Effector CD8-positive, alpha-beta T cell (primary cell): ENCODE results near the gene PLD5.
"Not testable (repeated sequence)": the region's sequence is repeated elsewhere in the genome, so short reads cannot be mapped to it uniquely, and the experiment has no call there.

Source experiments
- DNase-seq: peaks from one replicate; lab custom pipeline; 2025; lab: John Stamatoyannopoulos, UW

Gene PLD5

GRCh38 chr1:242426271-242426905 is 98.1 kb downstream of the PLD5 start:
- DNase-seq, result no peak

GRCh38 chr1:242425232-242425631 is 99.3 kb downstream of the PLD5 start:
- no peak for DNase-seq

GRCh38 chr1:242416657-242417056 is 107.8 kb downstream of the PLD5 start:
- DNase-seq, result no peak

GRCh38 chr1:242412921-242413320 is 111.6 kb downstream of the PLD5 start:
- DNase-seq, result no peak

- no peak for DNase-seq
These were observed 112.6 kb downstream of the PLD5 start for GRCh38 chr1:242411901-242412300.

GRCh38 chr1:242405947-242406346 is 118.5 kb downstream of the PLD5 start:
- no peak for DNase-seq

- DNase-seq, result no peak
These were observed 120.2 kb downstream of the PLD5 start for GRCh38 chr1:242404296-242404695.

- DNase-seq, result no peak
These were observed 121.5 kb downstream of the PLD5 start for GRCh38 chr1:242402956-242403355.

GRCh38 chr1:242401937-242402336 is 122.6 kb downstream of the PLD5 start:
- DNase-seq, result no peak

GRCh38 chr1:242398351-242398750 is 126.1 kb downstream of the PLD5 start:
- DNase-seq, result no peak

GRCh38 chr1:242391896-242392295 is 132.6 kb downstream of the PLD5 start:
- DNase-seq, result no peak

GRCh38 chr1:242376121-242376520 is 148.4 kb downstream of the PLD5 start:
- DNase-seq, result not testable (repeated sequence)

- not testable (repeated sequence) for DNase-seq
These were observed 174.1 kb downstream of the PLD5 start for GRCh38 chr1:242350446-242350845.

GRCh38 chr1:242349636-242350035 is 174.9 kb downstream of the PLD5 start:
- no peak for DNase-seq

GRCh38 chr1:242330865-242331264 is 193.6 kb downstream of the PLD5 start:
- not testable (repeated sequence) for DNase-seq

- DNase-seq, result not testable (repeated sequence)
These were observed 197.1 kb downstream of the PLD5 start for GRCh38 chr1:242327381-242327780.

GRCh38 chr1:242321981-242322380 is 202.5 kb downstream of the PLD5 start:
- DNase-seq, result not testable (repeated sequence)

- no peak for DNase-seq
These were observed 206.4 kb downstream of the PLD5 start for GRCh38 chr1:242318140-242318539.

- DNase-seq, result not testable (repeated sequence)
These were observed 209.6 kb downstream of the PLD5 start for GRCh38 chr1:242314865-242315264.

GRCh38 chr1:242314085-242314649 is 210.3 kb downstream of the PLD5 start:
- not testable (repeated sequence) for DNase-seq

GRCh38 chr1:242308681-242309080 is 215.8 kb downstream of the PLD5 start:
- DNase-seq, result not testable (repeated sequence)

GRCh38 chr1:242293781-242294180 is 230.7 kb downstream of the PLD5 start:
- not testable (repeated sequence) for DNase-seq

GRCh38 chr1:242288067-242288466 is 236.4 kb downstream of the PLD5 start:
- DNase-seq, result not testable (repeated sequence)
